Transverse colon (tissue), 4 donors: Measurements from ENCODE around the gene CCDC51. TPM values are rescaled to one million over a fixed set of nuclear protein-coding genes. Genes with fewer than 3 reads are reported as not detected.

ENCODE experiments used
- DNase-seq: peaks from one replicate; pipeline ENCODE4 v3.0.0-alpha.2; 2019
- H3K27ac ChIP-seq, 4 donors: fragments of 200-600 bp; sonication (generic); 2 replicates each; pipeline ENCODE4 v1.5.1; 2016 to 2018; ENCODE audit warnings: inconsistent platforms in 4 of 4
- H3K27me3 ChIP-seq: fragments of 200-600 bp; sonication (generic); 2 replicates; pipeline ENCODE4 v1.5.1; 2017; ENCODE audit warnings: inconsistent platforms
- H3K36me3 ChIP-seq, 4 donors: fragments of 200-600 bp; sonication (generic); 2 replicates each; pipeline ENCODE4 v1.5.1; 2017 to 2019; ENCODE audit warnings: inconsistent platforms in 4 of 4
- H3K4me1 ChIP-seq, 4 donors: fragments of 200-600 bp; sonication (generic); 2 replicates each; pipeline ENCODE4 v1.5.1; 2017 to 2020; ENCODE audit warnings: inconsistent platforms in 4 of 4
- H3K4me3 ChIP-seq, 4 donors: fragments of 200-600 bp; sonication (generic); 1 replicate in 1 of 4; 2 replicates in 3 of 4; pipeline versions ENCODE4 v1.5.1 to v1.6.1; 2017 to 2019; ENCODE audit warnings: inconsistent platforms in 4 of 4
- H3K9me3 ChIP-seq, 2 donors: fragments of 200-600 bp; sonication (generic); 2 replicates each; pipeline ENCODE4 v1.5.1; 2017 to 2019; ENCODE audit warnings: inconsistent platforms in 2 of 2
- EP300 ChIP-seq: sonication (generic); formaldehyde crosslinking; IDR thresholded peaks from one replicate; pipeline ENCODE4 v1.6.1; 2017; ENCODE audit warnings: antibody characterized with exemption, low read depth
- POLR2A ChIP-seq: fragments of 450-650 bp; IDR thresholded peaks from one replicate; pipeline ENCODE4 v1.6.1; 2016; ENCODE audit warnings: antibody characterized with exemption, mild to moderate bottlenecking, moderate library complexity
- POLR2AphosphoS5 ChIP-seq, 3 donors: sonication (generic); formaldehyde crosslinking; IDR thresholded peaks; one replicate each; pipeline ENCODE4 v1.6.1; 2016; ENCODE audit warnings: antibody characterized with exemption in 3 of 3
- WGBS, 2 donors: methylation state at CpG; one replicate each; pipeline ENCODE4 v1.1.5; 2018; ENCODE audit warnings: low coverage in 1 of 2; 5-methylcytosine and 5-hydroxymethylcytosine counted together
- in situ Hi-C, 4 donors: fragments of 200-750 bp; cut with MboI; loops; one replicate each; pipeline versions ENCODE4 v1.15.0 to v1.15.1; 2017; ENCODE audit warnings: low sequenced_read_pairs in 3 of 4, low pct_ligation_motif_present in 1 of 4, low pct_unique_long_range_greater_than_20kb in 1 of 4
- intact Hi-C: fragments of 100-400 bp; cut with DNase I; formaldehyde crosslinking; loops from one replicate; pipeline ENCODE4 v1.15.1; 2023; ENCODE audit warnings: low total_unique reads
- total RNA-seq, 4 donors: library from RNA; depleted of rRNA; stranded (reverse); fragments of >200 nt; gene quantifications; one replicate each; pipeline ENCODE4 v1.1.0, GENCODE V29; 2016
- TF ChIP-seq, protein P1 (sequence below), 5 experiments: fragments of 200-600 bp in 3 of 5; fragments of 450-650 bp in 2 of 5; sonication (generic) in 3 of 5; IDR thresholded peaks; 1 replicate in 2 of 5; 2 replicates in 3 of 5; pipeline ENCODE4 v1.5.1; 2016 to 2017; ENCODE audit warnings: antibody characterized with exemption in 5 of 5, inconsistent platforms in 3 of 5, mild to moderate bottlenecking in 2 of 5, moderate library complexity in 1 of 5

The CCDC51 gene
- total RNA-seq, 4 donors from 2014 or later = 2.8 to 14.1 (median 8.2) TPM

DNA sequence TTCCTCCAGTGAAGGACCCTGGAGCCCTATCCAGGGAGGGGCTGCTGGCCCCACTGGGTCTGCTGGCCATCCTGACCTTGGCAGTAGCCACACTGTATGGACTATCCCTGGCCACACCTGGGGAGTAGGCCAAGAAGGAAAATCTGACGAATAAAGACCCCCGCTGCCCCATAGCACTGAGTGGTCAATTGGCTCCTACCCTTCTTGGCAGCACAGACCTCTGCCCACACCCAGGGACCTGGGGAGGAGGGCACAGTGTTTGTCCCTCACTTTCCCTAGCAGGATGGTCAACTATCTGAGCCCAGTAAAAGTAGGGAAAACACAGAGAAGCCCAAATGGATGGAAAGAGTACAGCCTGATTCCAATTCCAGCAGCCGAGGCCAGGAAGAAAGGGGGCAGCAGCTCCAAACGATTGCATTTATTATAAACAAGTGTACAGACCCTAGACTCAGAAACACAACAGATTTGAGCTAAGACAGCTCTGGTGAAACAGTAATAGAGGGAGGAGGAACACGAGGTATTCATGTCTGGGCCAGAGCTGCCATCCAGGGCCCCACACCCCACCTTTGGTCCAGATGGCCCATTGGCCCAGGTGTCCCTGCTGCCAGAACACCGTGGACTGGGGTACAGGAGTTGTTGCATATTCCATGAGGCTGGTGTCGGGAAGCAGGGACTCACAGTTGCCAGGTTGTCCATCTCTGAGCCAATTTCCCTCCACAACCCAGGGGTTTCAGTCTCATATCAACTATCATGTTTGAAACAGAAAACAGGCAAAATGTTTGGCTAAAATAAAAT, 27.8 kb upstream of the CCDC51 start:
- DNase-seq = no peak
- Histone ChIP-seq H3K9me3 (no peaks in the 10 kb centered on the region), H3K4me3 (peak overlapping the region in 1 of 4 donors; percentile 52), H3K4me1 (peaks cover 56 to 77% (median 67%) of the 10 kb centered on the region in 4 donors), H3K27ac (peak overlapping the region; percentile 96 to 100 (median 99)), H3K27me3 (no peaks in the 10 kb centered on the region), H3K36me3 (no peaks in the 10 kb centered on the region)
- in situ Hi-C loops = loop anchor here in 1 of 4 donors (10.0 kb wide), 1 partner anchor 77 kb away; no protein-coding TSS in a partner anchor
- intact Hi-C loops = no loop called here
- WGBS, 2 donors = 53 to 61% methylated on average over 4 to 7 of the region's 7 CpGs
- TF ChIP-seq POLR2AphosphoS5 (IDR thresholded peaks at IDR 0.05) (no peak), POLR2A (no peak)

DNA sequence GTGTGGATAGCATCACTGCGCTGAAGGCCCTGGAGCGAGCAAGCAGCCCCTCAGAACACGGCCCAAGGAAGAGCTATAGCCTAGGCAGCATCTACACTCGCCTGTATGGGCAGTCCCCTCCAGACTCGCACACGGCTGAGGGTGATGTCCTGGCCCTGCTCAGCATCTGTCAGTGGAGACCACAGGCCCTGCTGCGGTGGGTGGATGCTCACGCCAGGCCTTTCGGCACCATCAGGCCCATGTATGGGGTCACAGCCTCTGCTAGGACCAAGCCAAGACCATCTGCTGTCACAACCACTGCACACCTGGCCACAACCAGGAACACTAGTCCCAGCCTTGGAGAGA, 27.2 kb upstream of the CCDC51 start:
- peaks cover 53 to 71% (median 63%) of the 10 kb centered on the region in 4 donors for H3K4me1 ChIP-seq
- H3K4me3 ChIP-seq = peak overlapping the region in 2 of 4 donors; percentile 45 to 52
- in situ Hi-C loops = loop anchor here in 1 of 4 donors (10.0 kb wide), 1 partner anchor 78 kb away; no protein-coding TSS in a partner anchor

DNA sequence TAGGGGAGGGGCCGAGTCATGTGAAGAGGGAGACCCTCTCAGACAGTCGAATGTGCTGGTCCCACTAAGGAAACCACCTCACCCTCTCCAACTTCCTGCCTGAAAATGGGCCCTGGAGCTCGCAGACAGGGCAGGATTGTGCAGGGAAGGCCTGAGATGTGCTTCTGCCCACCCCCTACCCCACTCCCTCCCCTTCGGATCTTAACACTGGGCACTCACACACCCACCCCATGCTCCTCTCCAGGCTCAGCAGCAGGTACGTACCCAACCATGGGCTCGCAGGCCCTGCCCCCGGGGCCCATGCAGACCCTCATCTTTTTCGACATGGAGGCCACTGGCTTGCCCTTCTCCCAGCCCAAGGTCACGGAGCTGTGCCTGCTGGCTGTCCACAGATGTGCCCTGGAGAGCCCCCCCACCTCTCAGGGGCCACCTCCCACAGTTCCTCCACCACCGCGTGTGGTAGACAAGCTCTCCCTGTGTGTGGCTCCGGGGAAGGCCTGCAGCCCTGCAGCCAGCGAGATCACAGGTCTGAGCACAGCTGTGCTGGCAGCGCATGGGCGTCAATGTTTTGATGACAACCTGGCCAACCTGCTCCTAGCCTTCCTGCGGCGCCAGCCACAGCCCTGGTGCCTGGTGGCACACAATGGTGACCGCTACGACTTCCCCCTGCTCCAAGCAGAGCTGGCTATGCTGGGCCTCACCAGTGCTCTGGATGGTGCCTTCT, 26.6 kb upstream of the CCDC51 start:
- H3K27ac ChIP-seq = peak overlapping the region; percentile 96 to 100 (median 99)
- peaks cover 48 to 66% (median 57%) of the 10 kb centered on the region in 4 donors for H3K4me1 ChIP-seq
- intact Hi-C loops = no loop called here
- H3K36me3 ChIP-seq = no peaks in the 10 kb centered on the region
- H3K9me3 ChIP-seq = no peaks in the 10 kb centered on the region
- in situ Hi-C loops = loop anchor here in 1 of 4 donors (10.0 kb wide), 1 partner anchor 78 kb away; no protein-coding TSS in a partner anchor
- DNase-seq = peak; percentile 48
- no peaks in the 10 kb centered on the region for H3K27me3 ChIP-seq
- 6 to 20% methylated on average over 1 to 11 of the region's 19 CpGs for WGBS, 2 donors
- H3K4me3 ChIP-seq = peak overlapping the region; percentile 37 to 52 (median 46)
- peak in 2 of 3 donors; percentile 11 to 28 for TF ChIP-seq POLR2AphosphoS5 (IDR thresholded peaks at IDR 0.05)
- TF ChIP-seq EP300 = no peak
- TF ChIP-seq, protein P1, sequence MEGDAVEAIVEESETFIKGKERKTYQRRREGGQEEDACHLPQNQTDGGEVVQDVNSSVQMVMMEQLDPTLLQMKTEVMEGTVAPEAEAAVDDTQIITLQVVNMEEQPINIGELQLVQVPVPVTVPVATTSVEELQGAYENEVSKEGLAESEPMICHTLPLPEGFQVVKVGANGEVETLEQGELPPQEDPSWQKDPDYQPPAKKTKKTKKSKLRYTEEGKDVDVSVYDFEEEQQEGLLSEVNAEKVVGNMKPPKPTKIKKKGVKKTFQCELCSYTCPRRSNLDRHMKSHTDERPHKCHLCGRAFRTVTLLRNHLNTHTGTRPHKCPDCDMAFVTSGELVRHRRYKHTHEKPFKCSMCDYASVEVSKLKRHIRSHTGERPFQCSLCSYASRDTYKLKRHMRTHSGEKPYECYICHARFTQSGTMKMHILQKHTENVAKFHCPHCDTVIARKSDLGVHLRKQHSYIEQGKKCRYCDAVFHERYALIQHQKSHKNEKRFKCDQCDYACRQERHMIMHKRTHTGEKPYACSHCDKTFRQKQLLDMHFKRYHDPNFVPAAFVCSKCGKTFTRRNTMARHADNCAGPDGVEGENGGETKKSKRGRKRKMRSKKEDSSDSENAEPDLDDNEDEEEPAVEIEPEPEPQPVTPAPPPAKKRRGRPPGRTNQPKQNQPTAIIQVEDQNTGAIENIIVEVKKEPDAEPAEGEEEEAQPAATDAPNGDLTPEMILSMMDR (IDR thresholded peaks at IDR 0.05) = no peak
- TF ChIP-seq POLR2A = no peak

More for the DNA sequence above, 27.2 kb upstream of the CCDC51 start:
- Histone ChIP-seq H3K36me3 (no peaks in the 10 kb centered on the region), H3K27me3 (no peaks in the 10 kb centered on the region), H3K27ac (peak overlapping the region; percentile 96 to 100 (median 99)), H3K9me3 (no peaks in the 10 kb centered on the region)
- intact Hi-C loops = no loop called here
- no peak for DNase-seq
- WGBS, 2 donors = 58% methylated on average over 4 of the region's 9 CpGs; no CpG with 5 or more reads in 1 of the 2 donors
- TF ChIP-seq POLR2A = no peak
- TF ChIP-seq, protein P1 (IDR thresholded peaks at IDR 0.05) = no peak
- TF ChIP-seq EP300 = no peak
- no peak for TF ChIP-seq POLR2AphosphoS5 (IDR thresholded peaks at IDR 0.05)

DNA sequence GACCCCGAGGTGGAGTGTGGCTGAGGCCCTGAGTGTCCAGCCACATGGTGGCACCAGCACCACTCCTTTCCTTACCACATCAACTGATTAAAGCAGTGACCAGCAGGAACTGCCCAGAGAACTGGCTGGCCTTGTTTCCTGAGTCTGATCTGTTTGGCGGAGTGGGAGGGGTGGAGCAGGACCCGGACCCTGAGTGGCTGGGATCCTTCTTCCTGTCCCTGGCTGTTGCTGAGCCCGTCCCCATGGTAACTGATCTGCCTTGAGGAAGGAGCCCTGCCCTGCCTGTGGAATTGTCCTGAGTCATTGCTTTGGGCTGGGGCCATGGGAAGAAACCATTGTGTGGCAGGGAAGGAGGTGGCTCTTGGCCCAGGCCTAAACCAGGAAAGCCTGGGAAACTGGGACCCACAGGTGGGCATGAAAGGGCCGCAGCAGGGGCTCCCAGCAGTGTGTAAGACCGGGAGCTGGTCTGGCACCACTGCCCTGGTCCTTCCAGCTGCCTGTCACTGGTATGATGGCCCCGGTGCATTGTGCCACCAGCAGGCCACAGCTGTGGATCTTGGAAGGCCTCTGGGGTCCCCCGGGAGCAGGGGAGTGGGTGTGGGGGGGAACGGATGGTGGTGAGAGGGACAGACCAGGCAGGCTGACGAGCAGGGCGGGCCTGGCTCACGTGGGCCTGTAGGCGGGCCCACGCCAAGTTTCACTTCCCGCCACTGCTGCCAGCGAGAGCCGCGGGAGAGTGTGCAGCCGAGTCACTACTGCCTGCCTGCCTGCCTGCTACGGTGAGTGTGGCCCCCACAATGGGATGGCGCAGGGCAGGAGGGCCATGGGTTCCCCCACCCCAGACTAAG, 25.8 kb upstream of the CCDC51 start:
- Histone ChIP-seq H3K4me3 (peak overlapping the region; percentile 37 to 52 (median 46)), H3K27me3 (no peaks in the 10 kb centered on the region), H3K4me1 (peaks cover 42 to 60% (median 51%) of the 10 kb centered on the region in 4 donors), H3K36me3 (no peaks in the 10 kb centered on the region), H3K27ac (peak overlapping the region; percentile 96 to 100 (median 99)), H3K9me3 (no peaks in the 10 kb centered on the region)
- TF ChIP-seq POLR2A (peak; percentile 94), EP300 (no peak), POLR2AphosphoS5 (IDR thresholded peaks at IDR 0.05) (peak; percentile 96 to 97 (median 96))
- TF ChIP-seq, protein P1 (IDR thresholded peaks at IDR 0.05) = peak; percentile 53 to 83 (median 64)
- intact Hi-C loops = loop anchor here (2.0 kb wide), 1 partner anchor 83 kb away; no protein-coding TSS in a partner anchor
- WGBS, 2 donors = 0 to 14% methylated on average over 10 to 18 of the region's 21 CpGs
- peak; percentile 95 for DNase-seq
- in situ Hi-C loops = loop anchor here in 1 of 4 donors (10.0 kb wide), 1 partner anchor 79 kb away; no protein-coding TSS in a partner anchor
